Nephron progenitor cell (in vitro differentiated cells): Measurements from ENCODE around the gene SNAPC2.

Source experiments
- DNase-seq: peaks from one replicate; pipeline ENCODE4 v3.0.0; 2021
- H3K27ac Mint-ChIP-seq: 2 replicates; pipeline ENCODE4 v1.8.0; 2021; ENCODE audit warnings: mild to moderate bottlenecking, moderate library complexity, mixed read lengths
- H3K27me3 Mint-ChIP-seq: 2 replicates; pipeline ENCODE4 v1.8.0; 2021; ENCODE audit warnings: mild to moderate bottlenecking, low read depth, mixed read lengths; ENCODE audit not compliant: poor library complexity
- H3K36me3 Mint-ChIP-seq: 2 replicates; pipeline ENCODE4 v1.8.0; 2021; ENCODE audit warnings: low read depth, mixed read lengths
- H3K4me1 Mint-ChIP-seq: 2 replicates; pipeline ENCODE4 v1.8.0; 2021; ENCODE audit warnings: mixed read lengths
- H3K4me3 Mint-ChIP-seq: 2 replicates; pipeline ENCODE4 v1.8.0; 2021; ENCODE audit warnings: mild to moderate bottlenecking, moderate library complexity, mixed read lengths
- H3K9me3 Mint-ChIP-seq: 2 replicates; pipeline ENCODE4 v1.8.0; 2021; ENCODE audit warnings: mild to moderate bottlenecking, moderate library complexity, mixed read lengths
- CTCF ChIP-seq: fragments of 200-600 bp; sonication (generic); IDR thresholded peaks from 2 replicates; pipeline ENCODE4 v1.5.0; 2021; ENCODE audit warnings: antibody characterized with exemption

The SNAPC2 gene

GRCh38 chr19:7925171-7925851, 5.2 kb downstream of the SNAPC2 start:
- peak overlapping the region; percentile 86 for H3K4me3 Mint-ChIP-seq
- H3K27me3 Mint-ChIP-seq, result no peaks in the 10 kb centered on the region
- H3K9me3 Mint-ChIP-seq, result no peaks in the 10 kb centered on the region
- peak; percentile 86 for TF ChIP-seq CTCF
- peaks cover 4% of the 10 kb centered on the region for H3K36me3 Mint-ChIP-seq
- H3K4me1 Mint-ChIP-seq, result peaks cover 42% of the 10 kb centered on the region
- H3K27ac Mint-ChIP-seq, result peak overlapping the region; percentile 80
- DNase-seq, result peak; percentile 97

GRCh38 chr19:7926021-7926726, 6.0 kb downstream of the SNAPC2 start, which contains the start of gene CTXN1:
Gene CTXN1, minus strand, starts transcription at chr19:7926135. Its CDS starts 597 bp downstream, at chr19:7925538.
- Mint-ChIP-seq H3K36me3 (peaks cover 4% of the 10 kb centered on the region), H3K27ac (peak within 1 kb of the TSS; percentile 84), H3K4me1 (peaks cover 36% of the 10 kb centered on the region), H3K27me3 (no peaks in the 10 kb centered on the region), H3K4me3 (peak within 1 kb of the TSS; percentile 86), H3K9me3 (no peaks in the 10 kb centered on the region)
- DNase-seq, result peak; percentile 94
- TF ChIP-seq CTCF, result no peak

- DNase-seq, result no peak
- no peaks in the 10 kb centered on the region for H3K9me3 Mint-ChIP-seq
- peaks cover 28% of the 10 kb centered on the region for H3K4me1 Mint-ChIP-seq
- H3K4me3 Mint-ChIP-seq, result peak overlapping the region; percentile 82
- TF ChIP-seq CTCF, result no peak
- H3K27me3 Mint-ChIP-seq, result no peaks in the 10 kb centered on the region
- H3K27ac Mint-ChIP-seq, result peak overlapping the region; percentile 84
- H3K36me3 Mint-ChIP-seq, result peaks cover 4% of the 10 kb centered on the region
Measured at GRCh38 chr19:7926727-7927604, 6.8 kb downstream of the SNAPC2 start.

GRCh38 chr19:7927605-7928333, 7.6 kb downstream of the SNAPC2 start:
- DNase-seq, result no peak
- Mint-ChIP-seq H3K27me3 (no peaks in the 10 kb centered on the region), H3K9me3 (no peaks in the 10 kb centered on the region), H3K4me3 (no peak overlapping the region), H3K4me1 (peaks cover 25% of the 10 kb centered on the region), H3K36me3 (peaks cover 4% of the 10 kb centered on the region), H3K27ac (no peak overlapping the region)
- no peak for TF ChIP-seq CTCF

- DNase-seq, result no peak
- Mint-ChIP-seq H3K27me3 (no peaks in the 10 kb centered on the region), H3K4me3 (peak overlapping the region; percentile 12), H3K4me1 (peaks cover 21% of the 10 kb centered on the region), H3K9me3 (no peaks in the 10 kb centered on the region), H3K27ac (no peak overlapping the region), H3K36me3 (no peaks in the 10 kb centered on the region)
- TF ChIP-seq CTCF, result no peak
Measured at GRCh38 chr19:7928334-7928706, 8.2 kb downstream of the SNAPC2 start.
